HG03196 (cell line): ENCODE data around the gene SELENOK.
"Not testable (repeated sequence)": the region's sequence is repeated elsewhere in the genome, so short reads cannot be mapped to it uniquely, and the experiment has no call there.

Experiments
- ATAC-seq: cut with Tn5 transposase; IDR thresholded peaks from one replicate; pipeline ENCODE4 v1.9.1; 2021; ENCODE audit not compliant: unreplicated experiment

SELENOK gene

DNA sequence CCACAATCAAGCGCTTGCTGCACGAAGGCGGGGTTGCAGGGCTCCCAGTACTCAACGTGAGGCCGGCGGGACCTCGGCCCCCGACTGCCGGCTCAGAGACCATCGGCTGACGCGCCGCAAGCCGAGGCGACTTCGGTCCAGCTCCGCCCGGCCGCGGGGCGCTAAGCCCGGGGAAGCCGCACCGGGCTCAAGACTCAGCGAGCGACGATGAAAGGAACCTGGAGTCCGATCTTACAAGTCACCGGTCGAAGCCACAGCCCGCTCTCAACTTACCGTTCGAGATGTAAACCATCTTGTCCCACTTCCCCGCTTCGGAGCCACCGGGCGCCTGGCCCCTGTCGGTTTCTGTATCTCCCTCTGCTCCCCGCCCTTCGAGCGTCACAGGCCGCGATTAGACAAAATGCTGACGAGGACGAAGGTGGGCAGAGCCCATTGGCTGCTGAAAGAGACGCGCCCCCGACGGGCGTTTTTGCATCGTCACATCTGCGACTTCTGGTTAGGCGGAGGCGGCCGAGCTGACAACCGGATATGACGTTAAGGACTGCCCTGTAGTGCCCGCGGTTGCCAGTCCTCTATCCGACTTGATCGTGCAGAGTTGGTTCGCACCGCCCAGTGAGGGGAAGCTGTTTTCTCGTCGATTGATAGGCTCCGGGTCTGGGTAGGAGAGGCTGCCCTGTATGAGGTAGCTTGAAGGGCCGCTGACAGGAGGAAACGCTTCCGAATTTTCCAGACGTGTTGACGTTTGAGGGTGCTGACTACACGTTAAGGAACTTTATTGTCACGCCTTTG is at the start of gene SELENOK:
Gene SELENOK (minus strand): TSS at position 363 of the 789 bp plus-strand sequence.
- ATAC-seq, result peak; percentile 98

DNA sequence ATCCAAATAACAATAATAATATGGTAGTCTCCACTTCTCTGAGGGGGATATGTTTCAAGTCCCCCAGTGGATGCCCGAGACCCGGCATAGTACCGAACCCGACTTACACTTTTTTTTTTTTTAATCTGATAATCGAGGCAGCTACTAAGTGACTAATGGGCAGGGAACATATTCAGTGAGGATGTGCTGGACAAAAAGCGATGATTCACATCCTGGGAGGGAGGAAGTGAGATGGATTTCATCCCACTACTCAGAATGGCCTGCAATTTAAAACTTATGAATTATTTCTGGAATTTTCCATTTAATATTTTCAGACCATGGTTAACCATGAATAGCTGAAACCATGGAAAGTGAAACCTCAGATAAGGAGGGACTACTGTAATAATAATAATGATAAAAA is 49.5 kb upstream of the SELENOK start:
- no peak for ATAC-seq

DNA sequence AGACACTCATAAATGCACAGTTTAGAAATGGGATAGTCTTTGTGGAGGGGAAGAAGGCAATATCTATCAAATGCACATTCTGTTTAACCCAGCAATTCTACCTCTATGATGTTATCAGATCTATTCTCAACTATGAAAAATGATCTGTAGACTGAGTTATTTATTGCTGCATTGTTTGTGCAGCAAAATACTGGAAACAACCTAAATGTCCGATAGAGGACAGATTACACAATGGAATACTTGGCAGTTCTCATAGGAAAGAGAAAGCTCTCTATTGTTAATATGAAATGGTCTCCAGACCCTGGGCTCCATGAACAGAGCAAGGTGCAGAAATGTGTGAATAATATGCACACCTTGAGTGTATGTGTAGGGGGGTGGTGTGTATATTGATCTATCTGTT is 49.0 kb upstream of the SELENOK start:
- ATAC-seq, result no peak

GRCh38 chr3:53939813-53940212 is 48.2 kb upstream of the SELENOK start:
- no peak for ATAC-seq

DNA sequence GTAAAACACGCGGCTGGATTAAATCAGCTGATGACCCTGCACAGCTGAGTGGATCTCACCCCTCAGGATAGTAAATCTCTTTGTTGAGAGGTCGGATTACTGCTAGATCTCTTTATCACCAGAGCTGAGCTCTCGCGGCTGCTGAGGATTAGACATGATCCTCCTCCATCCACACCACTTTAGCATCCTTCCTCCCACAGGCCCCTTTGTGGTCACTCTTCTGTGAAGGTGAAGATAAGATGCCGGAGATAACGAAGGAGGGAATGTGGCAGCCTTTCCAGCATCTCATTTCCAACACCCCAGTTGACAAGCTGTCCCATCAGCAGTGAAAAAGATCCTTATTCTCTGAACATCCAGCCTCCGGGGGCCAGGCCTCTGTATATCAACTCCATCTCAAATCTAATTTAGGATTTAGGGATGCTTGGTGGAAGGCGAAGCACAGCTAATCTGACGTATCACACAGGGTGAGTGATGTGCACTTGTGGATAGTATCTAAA is 47.5 kb upstream of the SELENOK start:
- ATAC-seq, result no peak

GRCh38 chr3:53938645-53939044 is 47.0 kb upstream of the SELENOK start:
- no peak for ATAC-seq

- ATAC-seq, result no peak
Observed at GRCh38 chr3:53936347-53936746, 44.7 kb upstream of the SELENOK start.

- ATAC-seq, result no peak
Observed at GRCh38 chr3:53935283-53935901, 43.7 kb upstream of the SELENOK start.

DNA sequence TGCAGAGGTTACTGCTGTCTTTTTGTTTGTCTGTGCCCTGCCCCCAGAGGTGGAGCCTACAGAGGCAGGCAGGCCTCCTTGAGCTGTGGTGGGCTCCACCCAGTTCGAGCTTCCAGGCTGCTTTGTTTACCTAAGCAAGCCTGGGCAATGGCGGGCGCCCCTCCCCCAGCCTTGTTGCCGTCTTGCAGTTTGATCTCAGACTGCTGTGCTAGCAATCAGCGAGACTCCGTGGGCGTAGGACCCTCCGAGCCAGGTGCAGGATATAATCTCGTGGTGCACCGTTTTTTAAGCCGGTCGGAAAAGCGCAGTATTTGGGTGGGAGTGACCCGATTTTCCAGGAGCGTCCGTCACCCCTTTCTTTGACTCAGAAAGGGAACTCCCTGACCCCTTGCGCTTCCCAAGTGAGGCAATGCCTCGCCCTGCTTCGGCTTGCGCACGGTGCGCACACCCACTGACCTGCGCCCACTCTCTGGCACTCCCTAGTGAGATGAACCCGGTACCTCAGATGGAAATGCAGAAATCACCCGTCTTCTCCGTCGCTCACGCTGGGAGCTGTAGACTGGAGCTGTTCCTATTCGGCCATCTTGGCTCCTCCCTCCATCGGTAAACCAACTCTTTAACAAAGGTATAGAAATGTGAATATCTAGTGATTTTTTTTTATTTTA is 35.7 kb upstream of the SELENOK start:
- ATAC-seq, result not testable (repeated sequence)

DNA sequence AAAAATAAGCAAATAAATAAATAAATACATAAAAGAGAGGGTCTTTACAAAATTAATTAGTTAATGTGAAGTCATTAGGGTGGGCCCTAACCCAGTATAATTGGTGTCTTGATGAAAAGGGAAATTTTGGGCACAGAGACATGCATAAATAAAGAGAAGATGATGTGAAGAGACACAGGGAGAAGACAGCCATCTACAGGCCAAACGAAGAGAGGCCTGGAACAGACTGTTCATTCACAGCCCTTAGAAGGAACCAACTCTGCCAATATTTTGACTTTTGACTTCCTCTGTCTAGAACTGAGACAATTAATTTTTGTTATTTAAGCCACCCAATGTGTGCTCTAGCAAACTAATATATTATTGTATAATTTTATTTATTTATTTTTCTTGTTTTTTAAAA is 29.6 kb upstream of the SELENOK start:
- ATAC-seq, result no peak

- ATAC-seq, result no peak
Observed at GRCh38 chr3:53919741-53920140, 28.1 kb upstream of the SELENOK start.

- ATAC-seq, result no peak
Observed at GRCh38 chr3:53913401-53913800, 21.7 kb upstream of the SELENOK start.

DNA sequence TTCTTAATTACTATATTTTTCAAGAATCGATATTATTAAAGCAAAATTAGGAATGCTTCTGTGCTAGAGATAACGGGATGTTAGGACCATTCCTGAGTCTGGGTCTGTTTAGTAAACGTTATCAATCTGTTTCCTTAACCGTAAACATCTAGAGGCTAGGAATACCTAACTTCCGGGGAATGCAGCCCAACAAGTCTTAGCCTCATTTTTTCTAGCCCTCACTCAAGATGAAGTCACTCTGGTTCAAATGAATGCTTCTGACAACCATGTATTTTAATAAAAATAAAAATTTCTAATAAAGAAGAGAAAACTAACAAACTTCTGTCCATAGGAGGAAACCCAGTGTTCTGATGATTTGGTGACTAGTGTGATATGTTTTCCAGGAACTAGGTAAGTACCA is 11.1 kb upstream of the SELENOK start:
- no peak for ATAC-seq

- no peak for ATAC-seq
Observed at GRCh38 chr3:53902067-53902466, 10.4 kb upstream of the SELENOK start.

GRCh38 chr3:53900666-53901331 is 9.1 kb upstream of the SELENOK start:
- no peak for ATAC-seq

- ATAC-seq, result no peak
Observed at GRCh38 chr3:53899750-53900149, 8.1 kb upstream of the SELENOK start.

DNA sequence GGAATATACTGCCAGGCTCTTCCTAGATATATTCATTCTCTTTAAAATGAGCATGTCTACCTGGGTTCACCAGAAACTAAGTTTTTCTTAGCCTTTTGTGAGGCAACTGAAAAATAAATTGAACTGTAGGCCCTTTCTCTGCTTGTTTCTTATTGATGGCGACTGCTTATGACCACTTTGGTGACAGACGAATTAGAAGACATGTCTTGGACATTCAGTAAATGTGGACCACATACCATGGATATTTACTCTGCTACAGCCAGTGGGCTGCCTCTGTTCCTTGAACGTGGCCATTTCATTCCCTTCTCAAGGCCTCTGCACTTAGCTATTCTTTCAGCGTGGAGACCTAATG is 603 bp upstream of the SELENOK start:
- no peak for ATAC-seq

- no peak for ATAC-seq
Observed at GRCh38 chr3:53890726-53891475, 758 bp downstream of the SELENOK start.

DNA sequence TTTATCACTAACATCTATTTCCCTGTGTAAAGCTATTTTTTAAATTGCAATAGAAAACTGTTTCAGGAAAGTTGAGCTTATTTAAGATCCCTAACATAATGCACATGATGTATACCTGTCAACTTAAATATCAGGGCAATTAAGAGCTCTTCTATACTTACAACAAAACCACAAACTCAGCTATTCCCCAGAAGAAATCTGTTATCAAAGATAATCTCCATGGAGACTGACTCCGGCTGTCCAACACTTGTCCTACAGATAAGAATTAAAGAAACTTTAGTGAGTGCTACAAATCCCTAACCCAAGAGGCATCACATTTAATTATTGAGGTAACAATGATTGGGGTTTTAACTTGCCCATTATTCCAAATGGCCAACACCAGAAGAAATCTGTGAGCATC is 3.4 kb downstream of the SELENOK start:
- no peak for ATAC-seq

- ATAC-seq, result no peak
Observed at GRCh38 chr3:53887446-53887845, 4.2 kb downstream of the SELENOK start.

- no peak for ATAC-seq
Observed at GRCh38 chr3:53885239-53885638, 6.4 kb downstream of the SELENOK start.
